ENCODE results near the gene CDX1. TPM values are rescaled to one million over a fixed set of nuclear protein-coding genes. Genes with fewer than 3 reads are reported as not detected.

Gene CDX1
- total RNA-seq, 2 experiments from 2014 or later = not detected

DNA sequence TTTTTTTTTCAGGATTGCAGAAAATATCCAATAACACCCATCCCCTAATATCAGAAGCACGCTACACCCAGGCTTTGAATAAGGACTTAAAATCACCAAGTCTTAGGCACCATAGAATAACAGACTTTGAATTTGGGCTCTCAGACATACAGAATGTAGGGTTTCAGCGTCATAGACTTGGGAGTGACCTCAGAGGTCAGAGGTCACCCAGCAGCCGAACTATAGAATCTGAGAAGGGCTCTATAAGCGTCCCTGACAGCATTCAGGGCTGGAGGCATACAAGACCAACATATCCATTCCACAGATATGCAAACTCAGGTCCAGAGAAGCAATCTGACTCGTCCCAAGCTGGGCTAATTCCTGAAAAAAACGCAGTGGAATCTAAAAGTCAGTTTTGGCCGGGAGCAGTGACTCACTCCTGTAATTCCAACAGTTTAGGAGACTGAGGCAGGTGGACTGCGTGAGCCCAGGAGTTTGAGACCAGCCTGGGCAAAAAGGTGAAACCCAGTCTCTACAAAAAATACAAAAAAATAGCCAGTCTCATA, 58.0 kb downstream of the CDX1 start:
- H3K9me3 Mint-ChIP-seq = no peaks in the 10 kb centered on the region
- Histone ChIP-seq H3K9me3 (ENCODE audit: control insufficient read depth in 1 of 2, insufficient read depth in 1 of 2, low read length in 2 of 2) (no peaks in the 10 kb centered on the region), H3K4me1 (ENCODE audit: insufficient read depth, low read length) (no peaks in the 10 kb centered on the region), H3K36me3 (ENCODE audit: insufficient read depth, low read length) (no peaks in the 10 kb centered on the region), H3K4me3 (ENCODE audit: low read length) (no peak overlapping the region), H3K27ac (ENCODE audit: low read depth in 1 of 2, low read length in 2 of 2) (no peak overlapping the region), H3K27me3 (ENCODE audit: control insufficient read depth in 1 of 2, insufficient read depth in 2 of 2, low read length in 2 of 2) (no peaks in the 10 kb centered on the region)
- DNase-seq (no peak), ATAC-seq (ENCODE audit: poor library complexity) (no peak)
- ChIA-PET CTCF (no interaction called here), POLR2A (no interaction called here)
- H3K27me3 Mint-ChIP-seq = no peaks in the 10 kb centered on the region
- H3K4me3 Mint-ChIP-seq = no peak overlapping the region
- H3K36me3 Mint-ChIP-seq (ENCODE audit: low read depth) = no peaks in the 10 kb centered on the region
- intact Hi-C loops (cut with DNase I, micrococcal nuclease) = no loop called here
- H3K27ac Mint-ChIP-seq = no peak overlapping the region
- TF ChIP-seq, protein P1, sequence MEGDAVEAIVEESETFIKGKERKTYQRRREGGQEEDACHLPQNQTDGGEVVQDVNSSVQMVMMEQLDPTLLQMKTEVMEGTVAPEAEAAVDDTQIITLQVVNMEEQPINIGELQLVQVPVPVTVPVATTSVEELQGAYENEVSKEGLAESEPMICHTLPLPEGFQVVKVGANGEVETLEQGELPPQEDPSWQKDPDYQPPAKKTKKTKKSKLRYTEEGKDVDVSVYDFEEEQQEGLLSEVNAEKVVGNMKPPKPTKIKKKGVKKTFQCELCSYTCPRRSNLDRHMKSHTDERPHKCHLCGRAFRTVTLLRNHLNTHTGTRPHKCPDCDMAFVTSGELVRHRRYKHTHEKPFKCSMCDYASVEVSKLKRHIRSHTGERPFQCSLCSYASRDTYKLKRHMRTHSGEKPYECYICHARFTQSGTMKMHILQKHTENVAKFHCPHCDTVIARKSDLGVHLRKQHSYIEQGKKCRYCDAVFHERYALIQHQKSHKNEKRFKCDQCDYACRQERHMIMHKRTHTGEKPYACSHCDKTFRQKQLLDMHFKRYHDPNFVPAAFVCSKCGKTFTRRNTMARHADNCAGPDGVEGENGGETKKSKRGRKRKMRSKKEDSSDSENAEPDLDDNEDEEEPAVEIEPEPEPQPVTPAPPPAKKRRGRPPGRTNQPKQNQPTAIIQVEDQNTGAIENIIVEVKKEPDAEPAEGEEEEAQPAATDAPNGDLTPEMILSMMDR (IDR thresholded peaks at IDR 0.05) = no peak
- no peaks in the 10 kb centered on the region for H3K4me1 Mint-ChIP-seq (ENCODE audit: low read depth)

DNA sequence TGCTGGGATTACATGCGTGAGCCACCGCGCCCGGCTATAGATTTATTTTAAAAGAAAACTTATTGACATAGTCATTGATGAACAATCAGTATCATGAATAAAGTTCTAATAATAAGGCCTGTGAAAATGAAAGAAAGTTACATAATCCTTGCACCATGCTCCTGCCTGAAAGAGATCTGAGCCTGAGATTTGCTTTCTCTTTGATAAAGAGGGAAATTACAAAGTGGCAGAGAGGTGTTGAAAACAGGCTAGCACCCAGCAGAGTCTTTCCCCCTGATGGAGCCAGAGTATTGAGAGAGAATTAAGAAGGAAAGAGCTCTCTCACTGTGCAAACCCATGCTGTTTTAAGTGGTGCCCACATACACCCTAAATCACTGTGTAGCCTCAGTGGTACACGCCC, 60.5 kb downstream of the CDX1 start:
- Mint-ChIP-seq H3K27me3 (no peaks in the 10 kb centered on the region), H3K9me3 (no peaks in the 10 kb centered on the region), H3K4me3 (no peak overlapping the region), H3K27ac (no peak overlapping the region), H3K4me1 (ENCODE audit: low read depth) (no peaks in the 10 kb centered on the region), H3K36me3 (ENCODE audit: low read depth) (no peaks in the 10 kb centered on the region)
- intact Hi-C loops (cut with DNase I, micrococcal nuclease) = no loop called here
- H3K4me3 ChIP-seq (ENCODE audit: low read length) = no peak overlapping the region
- ATAC-seq (ENCODE audit: poor library complexity) = no peak
- DNase-seq = no peak
- ChIA-PET CTCF (no interaction called here), POLR2A (no interaction called here)
- H3K4me1 ChIP-seq (ENCODE audit: insufficient read depth, low read length) = no peaks in the 10 kb centered on the region
- no peaks in the 10 kb centered on the region for H3K9me3 ChIP-seq (ENCODE audit: control insufficient read depth in 1 of 2, insufficient read depth in 1 of 2, low read length in 2 of 2)
- no peak overlapping the region for H3K27ac ChIP-seq (ENCODE audit: low read depth in 1 of 2, low read length in 2 of 2)
- no peaks in the 10 kb centered on the region for H3K27me3 ChIP-seq (ENCODE audit: control insufficient read depth in 1 of 2, insufficient read depth in 2 of 2, low read length in 2 of 2)
- TF ChIP-seq, protein P1 (IDR thresholded peaks at IDR 0.05) = no peak
- H3K36me3 ChIP-seq (ENCODE audit: insufficient read depth, low read length) = no peaks in the 10 kb centered on the region

DNA sequence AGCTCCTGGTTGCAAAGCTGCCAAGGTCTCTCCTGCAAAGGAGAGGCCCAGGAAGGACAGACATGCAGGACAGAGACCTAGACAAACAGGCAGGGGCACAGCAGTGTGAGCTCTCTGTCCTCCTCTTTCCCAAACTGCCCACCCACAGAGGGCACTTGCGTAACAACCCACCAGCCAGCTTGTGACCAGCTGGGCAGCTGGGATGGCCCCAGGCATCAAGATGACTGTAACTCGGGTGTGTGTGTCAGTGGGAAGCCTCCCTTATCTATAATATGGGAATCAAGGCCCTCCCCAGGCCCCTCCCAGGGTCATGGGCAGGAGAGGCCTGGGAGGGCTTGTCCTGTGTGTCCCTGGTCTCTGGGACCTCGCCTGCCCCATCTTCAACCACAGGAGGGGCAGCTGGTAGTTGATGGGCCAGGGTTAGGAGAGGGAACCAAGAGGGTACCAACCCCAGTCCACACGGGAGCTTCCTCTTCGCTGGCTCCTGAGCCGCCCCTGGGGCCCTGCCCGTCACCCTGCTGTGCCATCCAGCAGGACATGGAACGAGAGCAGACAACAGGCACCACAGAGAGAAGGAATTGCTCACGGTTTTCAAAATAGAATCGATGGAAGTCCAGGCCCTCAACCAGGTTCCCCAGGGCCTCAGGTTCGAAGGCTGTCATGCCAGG, 61.2 kb downstream of the CDX1 start:
- intact Hi-C loops (cut with DNase I, micrococcal nuclease) = no loop called here
- no peak for ATAC-seq (ENCODE audit: poor library complexity)
- Mint-ChIP-seq H3K4me1 (ENCODE audit: low read depth) (no peaks in the 10 kb centered on the region), H3K9me3 (no peaks in the 10 kb centered on the region), H3K4me3 (no peak overlapping the region), H3K36me3 (ENCODE audit: low read depth) (no peaks in the 10 kb centered on the region), H3K27me3 (no peaks in the 10 kb centered on the region), H3K27ac (no peak overlapping the region)
- ChIA-PET POLR2A (no interaction called here), CTCF (no interaction called here)
- H3K4me3 ChIP-seq (ENCODE audit: low read length) = no peak overlapping the region
- H3K27me3 ChIP-seq (ENCODE audit: control insufficient read depth in 1 of 2, insufficient read depth in 2 of 2, low read length in 2 of 2) = no peaks in the 10 kb centered on the region
- H3K4me1 ChIP-seq (ENCODE audit: insufficient read depth, low read length) = no peaks in the 10 kb centered on the region
- no peaks in the 10 kb centered on the region for H3K9me3 ChIP-seq (ENCODE audit: control insufficient read depth in 1 of 2, insufficient read depth in 1 of 2, low read length in 2 of 2)
- H3K27ac ChIP-seq (ENCODE audit: low read depth in 1 of 2, low read length in 2 of 2) = no peak overlapping the region
- no peaks in the 10 kb centered on the region for H3K36me3 ChIP-seq (ENCODE audit: insufficient read depth, low read length)
- TF ChIP-seq, protein P1 (IDR thresholded peaks at IDR 0.05) = no peak
- no peak for DNase-seq
